ENCODE results near the gene MTG2. TPM values are rescaled to one million over a fixed set of nuclear protein-coding genes. Genes with fewer than 3 reads are reported as not detected.

Gene MTG2
- total and polyA plus RNA-seq, 2 experiments from 2014 or later, result 11.3 to 11.7 TPM

- Histone ChIP-seq H3K79me2 (replicated peaks; ENCODE audit: insufficient read depth) (no peaks in the 10 kb centered on the region), H3F3A (replicated peaks; ENCODE audit: low read depth) (no peaks in the 10 kb centered on the region), H3K9me2 (ENCODE audit: insufficient read depth) (no peaks in the 10 kb centered on the region), H3K4me1 (ENCODE audit: insufficient read depth) (no peaks in the 10 kb centered on the region), H3K27me3 (ENCODE audit: insufficient read depth) (no peaks in the 10 kb centered on the region), H2AFZ (no peak overlapping the region), H3K27ac (ENCODE audit: low read depth) (no peak overlapping the region), H3K4me2 (no peak overlapping the region), H3K4me3 (no peak overlapping the region), H4K20me1 (replicated peaks; ENCODE audit: insufficient read depth) (no peaks in the 10 kb centered on the region), H3K36me3 (ENCODE audit: insufficient read depth) (no peaks in the 10 kb centered on the region; the same call in 1 of the 2 replicates)
- ATAC-seq (no peak), DNase-seq (ENCODE audit: low spot score) (no peak)
- Mint-ChIP-seq H3K36me3 (ENCODE audit: low read depth) (peaks cover 45% of the 10 kb centered on the region), H3K27ac (no peak overlapping the region), H3K4me3 (no peak overlapping the region), H3K4me1 (no peaks in the 10 kb centered on the region; the same call in 2 of the 3 replicates), H3K27me3 (ENCODE audit: insufficient read depth, low read depth, poor library complexity) (peaks cover 2% of the 10 kb centered on the region), H3K9me3 (no peaks in the 10 kb centered on the region)
- TF ChIP-seq CTCF (conservative IDR thresholded peaks at IDR 0.05; ENCODE audit: low read depth in 2 of 2), result no peak
- TF ChIP-seq NANOG (IDR thresholded peaks at IDR 0.05; ENCODE audit: borderline replicate concordance), result no peak
- no peak for TF ChIP-seq REST (IDR thresholded peaks at IDR 0.05; ENCODE audit: unreplicated experiment)
- TF ChIP-seq CREB1 (CRISPR knock-in tag; IDR thresholded peaks at IDR 0.05; ENCODE audit: low read depth), result no peak
- TF ChIP-seq ZNF331 (CRISPR knock-in tag; IDR thresholded peaks at IDR 0.05; ENCODE audit: low read depth), result no peak
- TF ChIP-seq ZNF462 (CRISPR knock-in tag; IDR thresholded peaks at IDR 0.05), result no peak
- TF ChIP-seq ZNF114 (CRISPR knock-in tag; IDR thresholded peaks at IDR 0.05), result no peak
- no peak for TF ChIP-seq EZH2 (IDR thresholded peaks at IDR 0.05; ENCODE audit: low read depth, unreplicated experiment)
- TF ChIP-seq POLR2AphosphoS5 (IDR thresholded peaks at IDR 0.05; ENCODE audit: low read depth), result no peak
- TF ChIP-seq ETS1 (IDR thresholded peaks at IDR 0.05), result no peak
- TF ChIP-seq EZH2phosphoT487 (IDR thresholded peaks at IDR 0.05; ENCODE audit: unreplicated experiment), result no peak
- no peak for TF ChIP-seq JUNB (IDR thresholded peaks at IDR 0.05; ENCODE audit: unreplicated experiment)
Measured at GRCh38 chr20:62200491-62201172, 17.8 kb downstream of the MTG2 start.

All from GM23338 (cell line).